ENCODE results near the gene DNAH7.

DNA sequence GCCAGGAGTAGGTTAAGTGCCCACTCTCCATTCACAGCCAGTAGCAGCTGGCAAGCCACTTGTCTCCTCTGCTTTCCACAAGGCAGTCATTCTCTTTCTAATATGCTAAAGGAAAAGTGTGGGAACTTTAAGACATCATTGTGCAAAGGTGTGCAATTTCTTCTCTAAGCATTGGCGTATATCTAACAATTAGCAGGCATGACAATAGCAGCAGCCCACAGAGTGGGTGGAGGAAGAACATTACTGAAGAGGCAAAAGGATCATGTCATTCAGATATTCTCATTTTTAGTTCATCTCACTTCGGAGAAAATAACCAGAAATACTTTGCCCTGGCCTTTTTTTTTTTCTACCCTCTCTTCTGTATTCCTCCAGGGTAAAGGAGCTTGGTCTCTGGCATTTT, 177.6 kb downstream of the DNAH7 start:
- TF ChIP-seq, protein P1, sequence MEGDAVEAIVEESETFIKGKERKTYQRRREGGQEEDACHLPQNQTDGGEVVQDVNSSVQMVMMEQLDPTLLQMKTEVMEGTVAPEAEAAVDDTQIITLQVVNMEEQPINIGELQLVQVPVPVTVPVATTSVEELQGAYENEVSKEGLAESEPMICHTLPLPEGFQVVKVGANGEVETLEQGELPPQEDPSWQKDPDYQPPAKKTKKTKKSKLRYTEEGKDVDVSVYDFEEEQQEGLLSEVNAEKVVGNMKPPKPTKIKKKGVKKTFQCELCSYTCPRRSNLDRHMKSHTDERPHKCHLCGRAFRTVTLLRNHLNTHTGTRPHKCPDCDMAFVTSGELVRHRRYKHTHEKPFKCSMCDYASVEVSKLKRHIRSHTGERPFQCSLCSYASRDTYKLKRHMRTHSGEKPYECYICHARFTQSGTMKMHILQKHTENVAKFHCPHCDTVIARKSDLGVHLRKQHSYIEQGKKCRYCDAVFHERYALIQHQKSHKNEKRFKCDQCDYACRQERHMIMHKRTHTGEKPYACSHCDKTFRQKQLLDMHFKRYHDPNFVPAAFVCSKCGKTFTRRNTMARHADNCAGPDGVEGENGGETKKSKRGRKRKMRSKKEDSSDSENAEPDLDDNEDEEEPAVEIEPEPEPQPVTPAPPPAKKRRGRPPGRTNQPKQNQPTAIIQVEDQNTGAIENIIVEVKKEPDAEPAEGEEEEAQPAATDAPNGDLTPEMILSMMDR (IDR thresholded peaks at IDR 0.05), result no peak
- TF ChIP-seq POLR2A (IDR thresholded peaks at IDR 0.05) (no peak), EP300 (IDR thresholded peaks at IDR 0.05) (no peak), POLR2AphosphoS5 (IDR thresholded peaks at IDR 0.05) (no peak)
